Activated naive CD4-positive, alpha-beta T cell treated with anti-CD3 and anti-CD28 coated beads for 36 hours (primary cell): ENCODE measurements around the gene ATP6V0A4. TPM values are rescaled to one million over a fixed set of nuclear protein-coding genes. Genes with fewer than 3 reads are reported as not detected.
"Not testable (repeated sequence)": the region's sequence is repeated elsewhere in the genome, so short reads cannot be mapped to it uniquely, and the experiment has no call there.

Experiments
- CTCF ChIA-PET: fragments of 350-600 bp; sonication (Branson Sonifier 250); formaldehyde crosslinking; loops from one replicate; lab custom pipeline; 2021; ENCODE audit warnings: antibody characterized with exemption; lab: Charles Lee
- DNase-seq: peaks from one replicate; pipeline ENCODE4 v3.0.0-alpha.2; 2020
- H3K27ac Mint-ChIP-seq: one replicate; pipeline ENCODE4 v1.8.0; 2021; ENCODE audit warnings: mild to moderate bottlenecking, mixed read lengths
- H3K27me3 Mint-ChIP-seq: one replicate; pipeline ENCODE4 v1.8.0; 2021; ENCODE audit warnings: low read depth, mixed read lengths
- H3K36me3 Mint-ChIP-seq: one replicate; pipeline ENCODE4 v1.8.0; 2021; ENCODE audit warnings: low read depth, mixed read lengths
- H3K4me1 Mint-ChIP-seq: one replicate; pipeline ENCODE4 v1.8.0; 2021; ENCODE audit warnings: low read depth, mixed read lengths
- H3K4me3 Mint-ChIP-seq: one replicate; pipeline ENCODE4 v1.8.0; 2021; ENCODE audit warnings: mild to moderate bottlenecking, moderate library complexity, mixed read lengths
- H3K9me3 Mint-ChIP-seq: one replicate; pipeline ENCODE4 v1.8.0; 2021; ENCODE audit warnings: mixed read lengths
- intact Hi-C: fragments of 100-400 bp; cut with micrococcal nuclease; formaldehyde crosslinking; loops from one replicate; pipeline ENCODE4 v1.15.1; 2023
- total RNA-seq, 2 experiments: library from RNA; stranded (reverse); gene quantifications; one replicate each; pipeline ENCODE4 v1.2.3, GENCODE V29; 2021

Gene ATP6V0A4
- total RNA-seq, 2 experiments from 2014 or later: not detected

DNA sequence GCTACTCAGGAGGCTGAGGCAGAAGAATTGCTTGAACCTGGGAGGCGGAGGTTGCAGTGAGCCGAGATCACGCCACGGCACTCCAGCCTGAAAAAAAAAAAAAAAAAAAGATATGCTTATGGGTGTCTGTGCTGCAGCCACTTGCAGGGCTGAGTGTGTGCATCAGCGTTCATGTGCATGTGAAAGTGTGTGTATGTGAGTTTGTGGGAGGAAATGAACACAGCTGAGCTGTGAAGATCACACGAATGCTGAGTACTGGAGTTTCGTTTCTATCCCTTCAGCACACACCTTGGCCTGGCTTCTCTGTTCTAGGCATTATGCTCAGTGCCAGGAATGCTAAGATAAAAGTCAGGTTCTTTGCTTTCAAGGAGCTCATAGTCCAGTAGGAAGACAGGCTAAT lies 84.8 kb downstream of the ATP6V0A4 start:
- no peak overlapping the region for H3K27ac Mint-ChIP-seq
- H3K27me3 Mint-ChIP-seq: no peaks in the 10 kb centered on the region
- intact Hi-C loops: no loop called here

DNA sequence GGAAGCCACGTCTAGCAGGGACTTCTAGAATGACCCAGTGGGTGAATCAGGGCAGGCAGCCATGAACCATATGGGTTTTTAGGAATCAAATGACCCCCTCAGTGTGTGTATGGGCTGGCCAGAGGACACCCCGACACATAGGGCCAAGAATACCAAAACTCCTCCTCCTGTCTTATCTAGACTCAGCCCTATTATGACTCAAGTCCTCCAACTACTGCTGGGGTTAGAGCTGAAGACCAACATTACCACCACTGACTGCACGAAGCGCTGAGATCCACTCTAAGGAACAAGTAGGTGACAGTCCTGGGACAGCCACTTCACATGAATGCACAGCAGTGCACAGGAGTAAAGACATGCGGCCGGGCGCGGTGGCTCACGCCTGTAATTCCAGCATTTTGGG lies 85.3 kb downstream of the ATP6V0A4 start:
- intact Hi-C loops: no loop called here
- DNase-seq: no peak
- CTCF ChIA-PET: interaction anchor here (0.6 kb wide), 1 partner anchor 23 kb away, joined by 3 read pairs; no protein-coding TSS in a partner anchor
- Mint-ChIP-seq H3K4me1 (peaks cover 11% of the 10 kb centered on the region), H3K27me3 (no peaks in the 10 kb centered on the region), H3K9me3 (no peaks in the 10 kb centered on the region), H3K27ac (no peak overlapping the region), H3K4me3 (no peak overlapping the region), H3K36me3 (no peaks in the 10 kb centered on the region)

More for the DNA sequence above, 84.8 kb downstream of the ATP6V0A4 start:
- DNase-seq: no peak
- Mint-ChIP-seq H3K9me3 (no peaks in the 10 kb centered on the region), H3K4me1 (peaks cover 17% of the 10 kb centered on the region), H3K36me3 (no peaks in the 10 kb centered on the region), H3K4me3 (no peak overlapping the region)
- CTCF ChIA-PET: no interaction called here

DNA sequence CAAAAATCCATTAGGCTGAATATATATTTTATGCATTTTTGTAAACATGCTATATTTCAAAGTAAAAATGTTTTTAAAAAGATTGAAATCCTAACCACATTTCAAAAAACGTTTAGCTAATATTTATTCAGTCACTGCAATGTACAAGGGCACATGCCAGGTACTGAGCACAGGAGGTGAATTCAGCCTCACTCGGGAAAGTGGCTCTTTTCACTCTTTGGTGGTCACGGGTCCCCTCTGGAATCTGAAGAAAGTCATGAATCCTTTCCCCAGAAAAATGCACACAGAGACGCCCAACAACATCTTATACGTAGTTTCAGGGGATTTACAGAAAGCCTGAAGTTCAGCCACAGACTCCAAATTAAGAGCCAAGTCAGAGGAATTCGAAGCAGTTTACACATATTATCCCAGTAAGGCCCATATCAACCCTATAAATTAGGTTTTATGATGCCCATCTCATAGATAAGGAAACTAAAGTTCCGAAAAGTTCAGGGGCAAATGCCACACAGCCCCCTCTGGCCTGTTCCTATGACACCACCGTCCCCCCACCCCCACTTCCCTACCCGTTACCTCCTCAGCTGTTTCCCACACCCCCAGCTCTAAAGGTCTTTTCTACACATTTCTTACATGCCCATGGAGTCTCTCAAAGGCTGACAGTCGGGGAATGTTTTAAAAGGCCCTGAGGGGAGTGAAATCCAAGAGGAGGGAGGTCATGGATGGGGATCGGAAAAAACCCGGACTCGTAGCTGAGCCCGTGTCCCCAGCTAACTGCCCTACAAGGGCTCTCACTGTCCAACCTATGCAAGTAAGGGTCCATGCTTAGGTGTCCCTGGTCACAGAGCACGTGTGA lies 87.2 kb downstream of the ATP6V0A4 start:
- intact Hi-C loops: no loop called here
- CTCF ChIA-PET: interaction anchor here (0.6 kb wide), 1 partner anchor 602 kb away, joined by 3 read pairs; no protein-coding TSS in a partner anchor

DNA sequence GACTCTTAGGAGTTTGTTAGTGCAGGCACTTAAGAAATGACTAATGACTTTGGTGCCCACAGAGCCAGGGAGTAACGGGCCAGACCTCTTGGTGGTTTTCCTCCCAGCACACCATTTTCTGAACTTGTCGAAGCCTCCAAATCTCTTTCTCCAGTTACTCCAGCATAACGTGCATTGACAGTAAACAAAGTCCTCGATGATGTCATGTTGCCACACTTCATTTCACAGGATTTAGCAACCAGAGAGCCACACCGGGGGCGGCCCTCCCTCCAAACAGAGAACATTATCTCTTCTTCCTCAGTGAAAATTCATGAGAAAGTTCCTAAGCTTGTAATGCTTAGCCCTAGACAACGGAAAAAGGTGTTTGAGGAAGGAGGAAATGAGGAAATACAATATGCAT lies 92.8 kb downstream of the ATP6V0A4 start:
- H3K9me3 Mint-ChIP-seq: no peaks in the 10 kb centered on the region
- no peak overlapping the region for H3K27ac Mint-ChIP-seq
- H3K4me3 Mint-ChIP-seq: no peak overlapping the region
- H3K27me3 Mint-ChIP-seq: no peaks in the 10 kb centered on the region
- no peaks in the 10 kb centered on the region for H3K4me1 Mint-ChIP-seq
- intact Hi-C loops: no loop called here
- no peak for DNase-seq
- H3K36me3 Mint-ChIP-seq: no peaks in the 10 kb centered on the region
- CTCF ChIA-PET: interaction anchor here (0.6 kb wide), 1 partner anchor 517 kb away, joined by 3 read pairs; no protein-coding TSS in a partner anchor

More for the DNA sequence above, 87.2 kb downstream of the ATP6V0A4 start:
- DNase-seq: no peak
- Mint-ChIP-seq H3K4me1 (peaks cover 6% of the 10 kb centered on the region), H3K4me3 (no peak overlapping the region), H3K27ac (no peak overlapping the region), H3K36me3 (no peaks in the 10 kb centered on the region), H3K27me3 (no peaks in the 10 kb centered on the region), H3K9me3 (no peaks in the 10 kb centered on the region)

DNA sequence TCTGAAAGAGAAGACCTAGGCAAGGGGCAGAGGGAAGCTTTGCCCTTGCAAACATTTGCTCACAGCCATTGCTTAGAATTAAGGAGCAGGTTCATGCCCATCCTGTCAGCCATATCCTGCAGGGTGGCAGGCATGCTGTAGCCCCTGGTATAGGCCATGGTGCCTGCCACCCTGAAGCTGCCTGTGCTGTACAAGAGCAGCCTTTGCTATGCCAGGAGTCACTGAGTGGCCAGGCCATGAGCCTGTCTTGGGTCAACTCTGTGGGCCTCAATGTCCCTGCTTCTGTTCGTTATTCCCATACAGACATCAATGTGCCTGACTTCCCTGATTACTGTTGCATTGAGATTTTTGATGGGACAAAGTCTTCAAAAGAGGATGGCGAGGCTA lies 96.5 kb downstream of the ATP6V0A4 start:
- Mint-ChIP-seq H3K9me3 (no peaks in the 10 kb centered on the region), H3K27ac (no peak overlapping the region), H3K4me3 (no peak overlapping the region), H3K27me3 (no peaks in the 10 kb centered on the region), H3K4me1 (no peaks in the 10 kb centered on the region), H3K36me3 (no peaks in the 10 kb centered on the region)
- no peak for DNase-seq
- intact Hi-C loops: no loop called here
- CTCF ChIA-PET: no interaction called here

DNA sequence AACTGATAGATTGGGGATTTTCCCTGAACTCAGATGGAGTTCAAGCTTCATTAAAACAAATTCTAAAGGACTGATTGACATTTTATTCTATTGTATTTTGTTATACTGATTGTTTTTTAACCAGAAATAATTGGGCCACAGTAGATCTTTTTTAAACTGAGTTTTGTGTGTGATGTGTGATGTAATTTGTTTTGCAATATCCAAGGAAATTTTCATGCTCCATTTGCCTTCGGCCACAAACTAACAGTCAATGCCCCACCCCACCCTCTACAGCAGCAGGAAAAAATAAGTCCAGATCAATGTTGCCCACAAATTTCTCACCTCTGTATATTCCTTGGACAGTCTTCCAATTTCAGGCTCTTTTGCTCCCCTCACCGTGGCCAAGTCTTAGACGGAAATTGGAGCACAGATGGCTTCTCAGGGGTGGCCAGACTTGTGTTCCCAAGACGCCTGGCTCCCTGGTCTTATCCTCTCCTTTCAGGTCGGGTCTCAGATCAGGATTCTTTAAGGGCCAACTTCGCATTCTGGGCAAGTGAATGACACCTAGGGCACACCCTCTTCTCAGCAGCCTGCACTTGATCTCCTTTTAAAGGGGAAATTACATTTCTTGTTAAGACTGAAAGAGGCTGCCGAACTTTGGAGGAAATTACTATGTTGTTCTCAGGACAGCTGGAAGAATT lies 97.0 kb downstream of the ATP6V0A4 start, which contains the start of gene SVOPL:
SVOPL (minus strand) TSS at position 506 of the 680 bp plus-strand sequence. CDS start 22,317 bp downstream, outside the sequence.
- H3K36me3 Mint-ChIP-seq: no peaks in the 10 kb centered on the region
- CTCF ChIA-PET: no interaction called here
- H3K27ac Mint-ChIP-seq: no peak within 1 kb of the TSS
- H3K9me3 Mint-ChIP-seq: no peaks in the 10 kb centered on the region
- no peaks in the 10 kb centered on the region for H3K27me3 Mint-ChIP-seq
- no peak for DNase-seq
- H3K4me1 Mint-ChIP-seq: no peaks in the 10 kb centered on the region
- intact Hi-C loops: no loop called here
- no peak within 1 kb of the TSS for H3K4me3 Mint-ChIP-seq

DNA sequence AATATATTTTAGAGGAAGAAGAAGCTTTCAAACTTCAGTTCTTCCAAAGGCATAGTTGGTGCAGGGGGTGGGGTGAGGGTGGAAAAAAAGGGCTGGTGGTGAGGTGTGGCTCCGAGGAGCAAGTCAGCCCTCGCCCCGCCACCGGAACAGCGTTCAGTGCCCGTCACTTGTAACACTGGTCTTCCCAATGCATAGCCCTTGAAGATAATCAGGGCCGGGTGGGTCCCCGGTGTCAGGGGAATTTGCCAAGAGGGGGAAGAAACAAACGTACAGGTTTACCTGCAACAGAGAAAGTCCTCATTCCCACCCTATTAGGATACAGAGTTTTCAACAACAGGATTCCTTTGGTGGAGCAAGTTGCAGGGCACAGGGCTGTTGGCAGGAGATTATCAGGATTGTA lies 98.3 kb downstream of the ATP6V0A4 start:
- H3K36me3 Mint-ChIP-seq: no peaks in the 10 kb centered on the region
- no peak overlapping the region for H3K4me3 Mint-ChIP-seq
- no peak overlapping the region for H3K27ac Mint-ChIP-seq
- CTCF ChIA-PET: no interaction called here
- no peaks in the 10 kb centered on the region for H3K4me1 Mint-ChIP-seq
- H3K9me3 Mint-ChIP-seq: no peaks in the 10 kb centered on the region
- intact Hi-C loops: no loop called here
- DNase-seq: no peak
- H3K27me3 Mint-ChIP-seq: no peaks in the 10 kb centered on the region

DNA sequence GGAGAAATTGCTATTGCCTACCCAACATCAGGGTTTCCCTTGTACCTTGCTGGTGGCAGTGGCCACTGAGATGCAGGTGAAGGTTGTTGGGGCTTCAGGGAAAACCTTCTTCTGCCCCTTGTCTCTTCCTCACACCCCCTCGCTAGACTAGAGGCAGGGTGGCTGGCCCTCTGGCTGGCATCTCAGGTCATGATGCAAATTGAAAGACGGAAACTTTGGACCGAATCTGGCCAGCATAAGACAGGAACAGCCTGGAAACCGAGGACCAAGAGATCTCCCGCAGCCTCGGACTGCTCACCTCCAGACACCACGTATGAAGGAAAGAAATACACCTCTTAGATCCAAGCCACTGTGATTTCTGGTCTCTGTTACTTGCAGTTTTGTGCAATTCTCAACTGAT lies 99.7 kb downstream of the ATP6V0A4 start:
- H3K4me1 Mint-ChIP-seq: no peaks in the 10 kb centered on the region

DNA sequence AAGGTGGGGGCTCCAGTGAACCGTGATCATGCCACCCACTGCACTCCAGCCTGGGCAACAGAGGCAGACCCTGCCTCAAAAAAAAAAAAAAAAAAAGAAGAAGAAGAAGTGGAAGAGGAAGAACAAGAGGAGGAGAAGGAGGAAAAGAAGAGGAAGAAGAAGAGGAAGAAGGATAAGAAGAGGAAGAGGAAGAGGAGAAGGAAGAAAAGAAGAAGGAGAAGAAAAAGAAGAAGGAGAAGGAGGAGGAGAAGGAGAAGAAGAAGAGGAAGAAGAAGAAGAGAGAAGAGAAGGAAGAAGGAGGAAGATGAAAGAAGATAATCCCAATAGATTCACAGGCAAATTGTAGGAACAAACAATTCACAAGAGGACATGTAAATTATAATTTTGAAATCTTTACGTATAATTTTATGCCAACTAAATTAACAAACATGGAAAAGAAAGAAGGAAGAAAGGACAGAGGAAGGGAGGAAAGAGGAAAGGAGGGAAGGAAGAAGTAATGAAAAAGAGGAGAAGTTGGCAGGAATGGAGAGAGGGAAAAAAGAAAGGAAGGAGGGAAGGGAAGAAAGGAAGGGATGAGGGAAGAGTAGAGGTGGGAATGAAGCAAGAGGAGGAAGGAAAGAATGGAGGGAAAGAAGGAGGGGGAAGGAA lies 100.3 kb downstream of the ATP6V0A4 start:
- intact Hi-C loops: no loop called here
- CTCF ChIA-PET: no interaction called here
- no peaks in the 10 kb centered on the region for H3K36me3 Mint-ChIP-seq
- H3K27ac Mint-ChIP-seq: no peak overlapping the region
- H3K27me3 Mint-ChIP-seq: no peaks in the 10 kb centered on the region
- DNase-seq: no peak
- no peaks in the 10 kb centered on the region for H3K9me3 Mint-ChIP-seq
- H3K4me3 Mint-ChIP-seq: no peak overlapping the region
- no peaks in the 10 kb centered on the region for H3K4me1 Mint-ChIP-seq

More for the DNA sequence above, 99.7 kb downstream of the ATP6V0A4 start:
- Mint-ChIP-seq H3K27ac (no peak overlapping the region), H3K36me3 (no peaks in the 10 kb centered on the region), H3K27me3 (no peaks in the 10 kb centered on the region), H3K4me3 (no peak overlapping the region), H3K9me3 (no peaks in the 10 kb centered on the region)
- CTCF ChIA-PET: no interaction called here
- intact Hi-C loops: no loop called here
- DNase-seq: no peak

DNA sequence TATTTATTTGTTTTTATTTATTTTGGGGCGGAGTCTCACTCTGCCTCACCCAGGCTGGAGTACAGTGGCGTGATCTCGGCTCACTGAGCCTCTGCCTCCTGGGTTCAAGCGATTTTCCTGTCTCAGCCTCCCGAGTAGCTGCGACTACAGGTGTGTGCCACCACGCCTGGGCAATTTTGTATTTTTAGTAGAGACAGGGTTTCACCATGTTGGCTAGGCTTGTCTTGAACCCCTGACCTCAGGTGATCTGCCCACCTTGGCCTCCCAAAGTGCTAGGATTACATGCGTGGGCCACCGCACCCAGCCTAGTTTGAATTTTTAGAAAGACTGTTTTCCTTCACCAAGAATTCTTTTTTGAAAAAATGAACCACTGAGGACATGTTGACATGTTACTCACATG lies 102.2 kb downstream of the ATP6V0A4 start:
- CTCF ChIA-PET: interaction anchor here (0.9 kb wide), 1 partner anchor 917 kb away, joined by 3 read pairs; no protein-coding TSS in a partner anchor
- H3K9me3 Mint-ChIP-seq, H3K27me3 Mint-ChIP-seq, H3K36me3 Mint-ChIP-seq, DNase-seq, H3K4me3 Mint-ChIP-seq, H3K4me1 Mint-ChIP-seq, intact Hi-C loops, H3K27ac Mint-ChIP-seq: not testable (repeated sequence)

DNA sequence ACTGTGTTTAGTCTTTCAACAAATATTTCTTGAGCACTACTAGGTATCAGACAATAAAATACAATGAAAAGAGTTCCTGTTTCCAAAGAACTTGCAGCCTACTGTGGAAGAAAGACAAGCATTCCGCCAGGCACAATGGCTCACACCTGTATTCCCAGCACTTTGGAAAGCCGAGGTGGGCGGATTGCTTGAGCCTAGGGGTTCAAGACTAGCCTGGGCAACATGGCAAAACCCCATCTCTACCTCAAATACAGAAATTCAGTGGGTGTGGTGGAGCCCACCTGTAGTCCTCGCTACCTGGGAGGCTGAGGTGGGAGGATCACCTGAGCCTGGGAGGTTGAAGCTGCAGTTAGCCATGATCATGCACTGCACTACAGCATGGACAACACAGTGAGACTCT lies 102.9 kb downstream of the ATP6V0A4 start:
- H3K27me3 Mint-ChIP-seq: no peaks in the 10 kb centered on the region
- intact Hi-C loops: no loop called here
- no peak overlapping the region for H3K27ac Mint-ChIP-seq
- H3K9me3 Mint-ChIP-seq: no peaks in the 10 kb centered on the region
- H3K4me1 Mint-ChIP-seq: no peaks in the 10 kb centered on the region
- CTCF ChIA-PET: no interaction called here
- no peak overlapping the region for H3K4me3 Mint-ChIP-seq
- H3K36me3 Mint-ChIP-seq: no peaks in the 10 kb centered on the region
- no peak for DNase-seq

DNA sequence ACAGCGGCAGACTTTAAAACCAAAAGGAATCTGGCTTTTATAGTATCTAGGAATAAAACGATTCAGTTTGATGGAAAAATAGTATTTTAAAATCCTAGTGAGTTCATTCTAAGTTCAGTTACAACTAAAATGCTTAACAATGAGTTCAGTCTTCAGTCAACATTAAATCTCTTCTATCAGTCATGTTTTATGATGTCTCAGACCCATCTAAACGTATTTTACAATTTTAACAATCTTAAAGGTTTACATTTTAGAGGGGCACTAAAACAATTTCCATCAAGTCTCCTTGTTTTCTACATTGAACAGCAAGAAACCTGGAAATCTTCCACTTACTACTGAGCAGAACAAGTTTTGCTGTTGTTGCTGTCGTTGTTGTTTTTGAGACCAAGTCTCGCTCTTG lies 106.8 kb downstream of the ATP6V0A4 start:
- Mint-ChIP-seq H3K36me3 (no peaks in the 10 kb centered on the region), H3K4me1 (no peaks in the 10 kb centered on the region), H3K27ac (no peak overlapping the region), H3K27me3 (peaks cover 2% of the 10 kb centered on the region), H3K4me3 (no peak overlapping the region), H3K9me3 (no peaks in the 10 kb centered on the region)
- intact Hi-C loops: no loop called here
- CTCF ChIA-PET: no interaction called here
- DNase-seq: no peak
